GM18508 (cell line): ENCODE measurements around the gene GATA1.

Experiments used
- ATAC-seq: cut with Tn5 transposase; IDR thresholded peaks from one replicate; pipeline ENCODE4 v1.9.1; 2021; ENCODE audit warnings: moderate number of reproducible peaks; ENCODE audit not compliant: insufficient read depth, unreplicated experiment

The GATA1 gene

DNA sequence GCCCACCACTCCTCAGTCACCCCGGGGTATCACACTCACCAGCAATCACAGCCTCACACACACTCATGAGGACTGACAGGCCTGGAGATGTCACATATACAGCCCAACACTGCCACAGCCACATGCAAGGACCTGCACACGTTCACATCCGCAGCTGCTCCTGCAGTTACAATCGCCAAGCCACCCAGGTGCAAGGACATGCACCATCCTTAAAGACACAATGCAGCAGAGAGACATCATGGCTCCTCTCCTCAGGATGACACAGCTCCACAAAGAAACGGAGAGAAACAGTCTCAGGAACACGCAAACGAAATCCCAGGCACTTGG lies 48.0 kb downstream of the GATA1 start:
- ATAC-seq = no peak

GRCh38 chrX:48835524-48836329 lies 49.3 kb downstream of the GATA1 start, which contains the start of gene PCSK1N:
Gene PCSK1N, minus strand, starts transcription at chrX:48835610. Its CDS starts 78 bp downstream, at chrX:48835532.
- no peak for ATAC-seq

- no peak for ATAC-seq
These were observed 53.3 kb downstream of the GATA1 start for GRCh38 chrX:48839686-48840085.
